HG03045 (cell line): ENCODE data around the gene TTI1.
A peak's percentile ranks its signal among the peaks of the same experiment; 100 is the strongest.

Experiments used
- ATAC-seq: cut with Tn5 transposase; IDR thresholded peaks from one replicate; pipeline ENCODE4 v1.9.1; 2021; ENCODE audit warnings: mild to moderate bottlenecking, moderate library complexity; ENCODE audit not compliant: unreplicated experiment

The TTI1 gene

GRCh38 chr20:38033330-38034107, at the start of gene TTI1, which contains the start of gene RPRD1B:
TSS of gene TTI1 (minus strand) at chr20:38033456. CDS start at chr20:38013816, 19,640 bp downstream.
TSS of gene RPRD1B (plus strand) at chr20:38033746. CDS start at chr20:38033948, 202 bp downstream.
- peak; percentile 78 for ATAC-seq

GRCh38 chr20:38082894-38083293, 49.6 kb upstream of the TTI1 start:
- no peak for ATAC-seq

- ATAC-seq, result no peak
Measured at GRCh38 chr20:38081575-38081974, 48.3 kb upstream of the TTI1 start.

GRCh38 chr20:38079353-38079752, 46.1 kb upstream of the TTI1 start:
- ATAC-seq, result no peak

- ATAC-seq, result no peak
Measured at GRCh38 chr20:38078084-38078483, 44.8 kb upstream of the TTI1 start.

GRCh38 chr20:38076548-38076947, 43.3 kb upstream of the TTI1 start:
- ATAC-seq, result no peak

GRCh38 chr20:38075161-38075998, 42.1 kb upstream of the TTI1 start:
- no peak for ATAC-seq

- ATAC-seq, result no peak
Measured at GRCh38 chr20:38073307-38074071, 40.2 kb upstream of the TTI1 start.

GRCh38 chr20:38072898-38073297, 39.6 kb upstream of the TTI1 start:
- no peak for ATAC-seq

GRCh38 chr20:38067717-38068365, 34.6 kb upstream of the TTI1 start:
- ATAC-seq, result no peak

- no peak for ATAC-seq
Measured at GRCh38 chr20:38066969-38067716, 33.9 kb upstream of the TTI1 start.

GRCh38 chr20:38065764-38066375, 32.6 kb upstream of the TTI1 start:
- no peak for ATAC-seq

GRCh38 chr20:38063911-38064530, 30.8 kb upstream of the TTI1 start:
- no peak for ATAC-seq

- ATAC-seq, result no peak
Measured at GRCh38 chr20:38062890-38063289, 29.6 kb upstream of the TTI1 start.

GRCh38 chr20:38061109-38061508, 27.9 kb upstream of the TTI1 start:
- no peak for ATAC-seq

- ATAC-seq, result no peak
Measured at GRCh38 chr20:38060536-38060935, 27.3 kb upstream of the TTI1 start.

GRCh38 chr20:38059832-38060231, 26.6 kb upstream of the TTI1 start:
- no peak for ATAC-seq

- peak; percentile 58 for ATAC-seq
Measured at GRCh38 chr20:38057351-38057972, 24.2 kb upstream of the TTI1 start.

GRCh38 chr20:38055848-38056247, 22.6 kb upstream of the TTI1 start:
- ATAC-seq, result no peak
